Mucosa of rectum (tissue), 2 donors: Measurements from ENCODE around the gene IFNA10.
"Not testable (repeated sequence)": the region's sequence is repeated elsewhere in the genome, so short reads cannot be mapped to it uniquely, and the experiment has no call there.

Source experiments
- H3K27ac ChIP-seq, 2 donors: one replicate each; pipeline ENCODE4 v1.7.0; 2013; ENCODE audit warnings: inconsistent platforms in 2 of 2, low read depth in 2 of 2, low read length in 2 of 2
- H3K27me3 ChIP-seq, 2 donors: one replicate each; pipeline ENCODE4 v1.7.0; 2013; ENCODE audit warnings: low read length in 2 of 2; ENCODE audit not compliant: control insufficient read depth in 2 of 2, insufficient read depth in 2 of 2
- H3K36me3 ChIP-seq, 2 donors: one replicate each; pipeline ENCODE4 v1.7.0; 2013; ENCODE audit warnings: low read length in 2 of 2; ENCODE audit not compliant: control insufficient read depth in 2 of 2, insufficient read depth in 2 of 2
- H3K4me1 ChIP-seq, 2 donors: one replicate each; pipeline ENCODE4 v1.7.0; 2013; ENCODE audit warnings: low read length in 2 of 2, mild to moderate bottlenecking in 1 of 2; ENCODE audit not compliant: control insufficient read depth in 2 of 2, insufficient read depth in 2 of 2
- H3K4me3 ChIP-seq, 2 donors: one replicate each; pipeline ENCODE4 v1.7.0; 2013; ENCODE audit warnings: low read length in 2 of 2
- H3K9ac ChIP-seq, 2 donors: one replicate each; pipeline ENCODE4 v1.7.0; 2013; ENCODE audit warnings: low read length in 2 of 2, low read depth in 1 of 2, mild to moderate bottlenecking in 1 of 2
- H3K9me3 ChIP-seq, 2 donors: one replicate each; pipeline ENCODE4 v1.7.0; 2013; ENCODE audit warnings: low read length in 2 of 2; ENCODE audit not compliant: control insufficient read depth in 2 of 2
- donor health status: healthy.
- donor health status: Normal muscosa, but diverticular disease.

The IFNA10 gene

DNA sequence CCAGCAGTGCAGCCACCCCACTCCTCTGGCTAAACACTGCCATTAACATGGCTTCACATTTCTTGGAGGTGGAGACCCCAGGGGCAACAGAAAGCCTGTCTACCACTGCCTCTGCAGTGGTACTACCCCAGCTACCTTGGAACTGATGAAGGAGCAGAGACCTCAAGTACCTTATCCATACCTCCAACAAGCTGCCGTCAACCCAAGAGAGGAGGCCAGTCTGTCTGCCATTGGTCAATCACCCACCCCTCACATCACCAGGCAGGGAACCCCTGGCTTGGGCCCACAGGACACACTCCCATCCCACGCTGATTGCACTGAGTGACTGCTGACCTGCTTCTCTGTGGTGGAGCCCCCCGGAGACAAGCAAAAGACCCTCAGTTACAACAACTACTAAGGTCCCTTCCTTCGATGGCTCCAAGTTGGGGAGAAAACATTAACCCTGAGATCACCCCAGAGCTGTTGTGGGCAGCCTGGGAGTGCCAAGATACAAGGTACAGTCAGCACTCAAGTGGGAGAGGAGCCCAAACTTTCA is 27.3 kb upstream of the IFNA10 start:
- Histone ChIP-seq H3K9me3 (no peaks in the 10 kb centered on the region), H3K9ac (no peak overlapping the region), H3K36me3 (no peaks in the 10 kb centered on the region), H3K27ac (no peak overlapping the region), H3K4me3 (no peak overlapping the region), H3K4me1 (no peaks in the 10 kb centered on the region), H3K27me3 (no peaks in the 10 kb centered on the region)

DNA sequence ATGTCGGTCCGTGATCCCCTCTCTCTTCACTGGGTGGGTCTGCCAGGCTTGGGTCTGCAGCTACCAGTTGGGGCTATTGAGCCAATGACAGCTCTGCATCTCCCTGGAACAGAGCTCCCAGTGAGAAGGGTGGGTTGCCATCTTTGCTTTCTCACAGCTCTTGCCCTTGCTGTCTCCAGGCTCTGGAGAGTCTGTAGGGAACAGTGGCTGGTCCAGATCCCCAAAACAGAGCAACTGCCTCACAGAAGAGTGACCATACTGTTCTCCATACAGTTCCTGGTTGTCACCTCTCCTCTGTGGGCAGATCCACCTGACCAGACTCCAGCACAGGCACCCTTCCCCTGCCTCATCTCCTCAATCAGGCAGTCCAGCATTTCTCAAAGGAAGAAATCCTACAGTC is 26.3 kb upstream of the IFNA10 start:
- H3K4me3 ChIP-seq, result no peak overlapping the region
- H3K9ac ChIP-seq, result no peak overlapping the region
- no peaks in the 10 kb centered on the region for H3K36me3 ChIP-seq
- H3K27ac ChIP-seq, result no peak overlapping the region
- no peaks in the 10 kb centered on the region for H3K27me3 ChIP-seq
- no peaks in the 10 kb centered on the region for H3K4me1 ChIP-seq
- H3K9me3 ChIP-seq, result no peaks in the 10 kb centered on the region

DNA sequence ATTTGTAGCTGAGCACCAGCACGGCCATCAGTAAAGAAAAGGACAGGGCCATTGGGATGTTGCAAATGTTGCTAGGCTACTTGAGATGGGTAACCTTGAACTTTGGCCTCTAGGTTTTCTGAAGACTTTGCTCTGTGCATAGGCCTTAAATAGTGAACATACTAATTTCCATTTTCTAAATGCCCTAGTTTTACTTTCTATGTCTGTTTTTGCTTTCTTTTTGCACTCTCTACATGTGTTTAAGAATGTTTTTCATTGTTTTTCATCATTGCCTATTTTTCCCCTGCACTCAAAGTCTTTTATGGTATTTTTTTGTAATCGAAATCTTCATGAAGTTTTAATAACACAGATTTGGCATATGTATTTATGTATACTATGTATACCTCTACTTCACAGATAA is 21.2 kb upstream of the IFNA10 start, which contains the start of gene IFNA17:
Gene IFNA17 (minus strand): TSS at position 101 of the 400 bp plus-strand sequence. CDS start 49 bp downstream, at position 52.
- H3K9me3 ChIP-seq, result no peaks in the 10 kb centered on the region
- no peak within 1 kb of the TSS for H3K27ac ChIP-seq
- H3K4me3 ChIP-seq, result no peak within 1 kb of the TSS
- no peaks in the 10 kb centered on the region for H3K4me1 ChIP-seq
- no peak within 1 kb of the TSS for H3K9ac ChIP-seq
- no peaks in the 10 kb centered on the region for H3K27me3 ChIP-seq
- H3K36me3 ChIP-seq, result no peaks in the 10 kb centered on the region

DNA sequence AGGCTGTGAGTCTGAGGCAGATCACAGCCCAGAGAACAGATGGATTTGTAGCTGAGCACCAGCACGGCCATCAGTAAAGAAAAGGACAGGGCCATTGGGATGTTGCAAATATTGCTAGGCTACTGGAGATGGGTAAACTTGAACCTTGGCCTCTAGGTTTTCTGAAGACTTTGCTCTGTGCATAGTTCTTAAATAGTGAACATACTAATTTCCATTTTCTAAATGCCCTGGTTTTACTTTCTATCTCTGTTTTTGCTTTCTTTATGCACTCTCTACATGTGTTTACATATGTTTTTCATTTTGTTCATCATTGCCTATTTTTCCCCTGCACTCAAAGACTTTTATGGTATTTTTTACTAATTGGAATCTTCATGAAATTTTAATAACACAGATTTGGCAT is 10.3 kb upstream of the IFNA10 start, which contains the start of gene IFNA16:
Gene IFNA16 (minus strand): TSS at position 101 of the 400 bp plus-strand sequence. CDS start 6 bp downstream, at position 95.
- H3K9ac ChIP-seq, H3K4me3 ChIP-seq, H3K4me1 ChIP-seq, H3K36me3 ChIP-seq, H3K9me3 ChIP-seq, H3K27me3 ChIP-seq, H3K27ac ChIP-seq: not testable (repeated sequence)

DNA sequence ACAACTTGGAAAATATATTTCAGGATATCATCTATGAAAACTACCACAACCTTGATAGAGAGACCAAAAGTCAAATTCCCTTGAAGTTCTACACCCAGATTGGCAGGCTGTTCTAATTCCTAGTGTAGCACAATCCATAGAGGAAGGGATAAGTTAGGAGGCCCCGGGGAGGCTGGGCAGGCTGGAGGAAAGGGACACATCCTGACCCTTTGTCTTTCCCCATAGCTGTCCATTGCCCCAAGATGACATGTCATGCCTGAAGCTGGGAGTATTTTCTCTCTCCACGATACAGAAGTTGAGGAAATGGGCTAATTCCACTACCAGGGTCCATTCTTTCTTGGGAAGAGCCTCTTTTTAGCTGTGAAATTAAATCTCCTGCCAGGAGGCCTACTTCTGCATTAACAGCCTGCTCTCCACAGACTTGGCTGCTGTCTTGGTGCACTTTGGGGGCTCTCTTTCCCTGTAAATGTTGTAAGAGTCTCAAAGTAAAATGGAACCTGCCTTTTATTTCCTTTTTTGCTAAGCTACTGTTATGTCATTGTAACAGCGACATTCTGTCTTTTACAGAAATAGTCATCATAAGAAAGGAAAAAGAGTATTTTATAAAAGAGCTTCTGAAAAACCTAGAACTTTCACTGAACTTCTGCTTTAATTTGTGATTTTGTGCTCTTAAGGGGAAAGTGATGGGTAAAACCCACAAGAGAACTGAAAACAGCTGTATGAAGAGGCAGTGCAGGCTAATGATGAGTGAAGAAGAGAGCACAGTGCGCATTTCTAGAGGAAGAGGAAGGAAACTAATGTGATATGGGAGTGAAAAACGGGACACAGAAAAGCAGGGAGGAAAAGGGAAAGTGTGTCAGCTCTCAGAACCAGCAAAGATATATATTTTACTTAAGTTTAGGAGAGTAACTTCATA is 6.7 kb upstream of the IFNA10 start:
- H3K36me3 ChIP-seq, H3K4me1 ChIP-seq, H3K9me3 ChIP-seq, H3K27me3 ChIP-seq, H3K27ac ChIP-seq, H3K9ac ChIP-seq, H3K4me3 ChIP-seq: not testable (repeated sequence)

DNA sequence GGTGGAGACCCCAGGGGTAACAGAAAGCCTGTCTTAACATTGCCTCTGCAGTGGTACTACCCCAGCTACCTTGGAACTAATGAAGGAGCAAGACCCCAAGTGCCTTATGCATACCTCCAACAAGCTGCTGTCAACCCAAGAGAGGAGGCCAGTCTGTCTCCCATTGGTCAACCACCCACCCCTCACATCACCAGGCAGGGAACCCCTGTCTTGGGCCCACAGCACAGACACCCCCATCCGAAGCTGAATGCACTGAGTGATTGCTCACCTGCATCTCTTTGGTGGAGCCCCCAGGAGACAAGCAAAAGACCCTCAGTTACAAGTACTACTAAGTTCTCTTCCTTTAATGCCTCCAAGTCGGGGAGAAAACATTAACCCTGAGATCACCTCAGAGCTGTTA is 5.2 kb upstream of the IFNA10 start:
- H3K27ac ChIP-seq, H3K4me1 ChIP-seq, H3K4me3 ChIP-seq, H3K9ac ChIP-seq, H3K9me3 ChIP-seq, H3K36me3 ChIP-seq, H3K27me3 ChIP-seq: not testable (repeated sequence)

DNA sequence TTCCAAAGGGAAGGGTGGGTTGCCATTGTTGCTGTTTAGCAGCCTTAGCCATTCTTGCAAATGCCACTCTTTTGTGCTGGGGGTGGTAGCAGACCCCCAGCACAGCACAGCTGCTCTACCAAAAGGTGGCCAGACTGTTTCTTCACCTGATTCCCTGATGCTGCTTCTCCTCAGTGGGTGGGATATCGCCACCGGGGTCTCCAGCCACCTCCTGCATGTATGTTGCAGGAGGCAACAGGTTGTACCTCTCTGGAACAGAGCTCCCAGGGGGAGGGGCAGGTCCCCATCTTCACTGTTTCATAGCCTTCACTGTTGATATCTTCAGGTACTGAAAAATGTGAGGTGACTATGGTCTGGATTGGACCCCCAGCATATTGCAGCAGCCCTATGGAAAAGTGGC is 3.8 kb upstream of the IFNA10 start:
- not testable (repeated sequence) for H3K36me3 ChIP-seq, H3K27me3 ChIP-seq, H3K27ac ChIP-seq, H3K9ac ChIP-seq, H3K4me1 ChIP-seq, H3K9me3 ChIP-seq, H3K4me3 ChIP-seq

DNA sequence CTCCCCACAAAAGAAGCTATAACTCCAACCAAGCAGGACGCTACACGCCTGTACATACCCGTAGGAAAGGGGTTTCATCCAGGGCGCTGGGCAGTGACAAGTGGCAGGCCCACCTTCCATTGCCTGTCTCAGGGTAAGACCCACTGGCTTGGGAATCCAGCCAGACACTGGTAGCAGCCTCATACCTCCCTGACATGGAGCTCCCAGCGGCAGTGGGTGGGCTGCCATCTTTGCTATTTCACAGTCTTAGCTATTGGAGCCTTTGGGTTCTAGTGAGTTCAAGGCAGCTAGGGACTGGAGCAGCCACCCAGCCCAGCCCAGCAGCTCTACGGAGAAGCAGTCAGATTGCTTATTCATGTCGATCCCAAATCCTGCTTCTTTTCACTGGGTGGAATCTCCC is 3.4 kb upstream of the IFNA10 start:
- Histone ChIP-seq H3K27me3 (no peaks in the 10 kb centered on the region), H3K4me1 (no peaks in the 10 kb centered on the region)

DNA sequence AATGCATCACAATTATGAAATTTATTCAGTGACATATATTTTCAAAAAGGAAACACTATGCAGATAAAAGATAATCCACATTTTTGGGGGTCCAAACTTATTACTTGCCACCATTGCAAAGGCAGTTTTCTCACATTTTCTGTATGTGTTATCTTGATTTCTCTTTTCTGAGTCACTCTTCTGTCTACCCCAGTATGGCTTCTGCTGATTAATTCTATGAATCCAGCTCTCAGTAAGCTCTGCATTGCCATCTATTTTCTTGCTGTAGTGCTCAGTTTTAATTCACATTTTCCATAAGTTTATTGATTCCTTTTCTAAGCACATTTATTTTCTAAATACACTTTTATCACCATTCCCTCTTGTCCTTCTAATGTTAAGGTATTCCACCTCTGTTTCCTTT is 1.7 kb downstream of the IFNA10 start:
- Histone ChIP-seq H3K9ac (no peak overlapping the region), H3K9me3 (no peaks in the 10 kb centered on the region), H3K4me1 (no peaks in the 10 kb centered on the region), H3K36me3 (no peaks in the 10 kb centered on the region), H3K27ac (no peak overlapping the region), H3K27me3 (no peaks in the 10 kb centered on the region), H3K4me3 (no peak overlapping the region)

More for the DNA sequence above, 3.4 kb upstream of the IFNA10 start:
- Histone ChIP-seq H3K4me3 (no peak overlapping the region), H3K9me3 (no peaks in the 10 kb centered on the region), H3K9ac (no peak overlapping the region), H3K27ac (no peak overlapping the region), H3K36me3 (no peaks in the 10 kb centered on the region)

DNA sequence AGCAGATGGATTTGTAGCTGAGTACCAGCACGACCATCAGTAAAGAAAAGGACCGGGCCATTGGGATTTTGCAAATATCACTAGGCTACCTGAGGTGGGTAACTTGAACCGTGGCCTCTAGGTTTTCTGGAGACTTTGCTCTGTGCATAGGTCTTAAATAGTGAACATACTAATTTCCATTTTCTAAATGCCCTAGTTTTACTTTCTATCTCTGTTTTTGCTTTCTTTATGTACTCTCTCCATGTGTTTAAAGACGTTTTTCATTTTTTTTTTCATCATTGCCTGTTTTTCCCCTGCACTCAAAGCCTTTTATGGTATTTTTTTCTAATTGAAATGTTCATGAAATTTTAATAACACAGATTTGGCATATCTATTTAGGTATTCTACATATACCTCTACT is 4.8 kb downstream of the IFNA10 start, which contains the start of gene IFNA7:
Gene IFNA7 (minus strand): TSS at position 101 of the 400 bp plus-strand sequence. CDS start 40 bp downstream, at position 61.
- H3K27ac ChIP-seq, H3K27me3 ChIP-seq, H3K36me3 ChIP-seq, H3K4me3 ChIP-seq, H3K9me3 ChIP-seq, H3K4me1 ChIP-seq, H3K9ac ChIP-seq: not testable (repeated sequence)
